HG03066 (cell line): Measurements from ENCODE around the gene BSN.

ENCODE experiments used
- ATAC-seq: cut with Tn5 transposase; IDR thresholded peaks from one replicate; pipeline ENCODE4 v1.9.1; 2021; ENCODE audit warnings: low read depth; ENCODE audit not compliant: unreplicated experiment

BSN gene

GRCh38 chr3:49553692-49554632 lies at the start of gene BSN:
Gene BSN, plus strand, starts transcription at chr3:49554477. Its CDS starts 126 bp downstream, at chr3:49554603.
- no peak for ATAC-seq

DNA sequence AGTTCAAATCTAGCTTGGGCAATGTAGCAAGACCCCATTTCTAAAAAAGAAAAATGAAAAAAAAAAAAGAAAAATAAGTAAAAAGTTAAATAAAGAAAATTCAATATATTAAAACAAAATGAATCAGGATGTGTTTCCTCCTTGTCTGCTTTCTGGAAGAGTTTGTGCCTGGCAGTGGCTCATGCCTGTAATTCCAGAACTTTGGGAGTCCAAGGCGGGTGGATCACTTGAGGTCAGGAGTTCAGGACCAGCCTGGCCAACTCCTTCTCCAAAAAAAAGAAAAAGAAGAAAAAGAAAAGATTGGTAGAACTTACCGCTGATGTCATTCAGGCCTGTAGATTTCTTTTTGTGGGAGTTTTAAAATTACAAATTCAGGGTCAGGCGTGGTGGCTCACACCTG lies 47.4 kb upstream of the BSN start:
- no peak for ATAC-seq

DNA sequence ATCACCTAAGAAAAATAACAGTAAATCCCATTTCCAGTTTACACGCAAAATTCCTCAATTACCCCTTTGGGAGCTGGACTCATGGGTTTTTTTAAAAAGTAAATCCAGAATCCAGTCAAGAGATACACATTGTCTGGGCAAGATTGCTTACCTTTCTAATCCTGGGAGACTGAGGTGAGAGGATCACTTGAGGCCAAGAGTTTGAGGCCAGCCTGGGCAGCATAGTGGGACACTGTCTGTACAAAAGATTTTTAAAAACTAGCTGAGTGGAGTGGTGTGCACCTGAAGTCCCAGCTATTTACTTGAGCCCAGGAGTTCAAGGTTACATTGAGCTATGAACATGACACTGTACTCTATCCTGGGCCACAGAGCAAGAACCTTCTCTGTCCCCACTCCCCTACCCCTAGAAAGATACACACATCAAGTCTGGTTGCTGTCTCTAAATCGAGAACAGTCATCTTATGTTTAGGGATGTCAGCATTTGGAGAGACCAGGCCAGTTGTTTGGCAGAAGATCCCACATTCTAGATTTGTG lies 45.2 kb upstream of the BSN start:
- no peak for ATAC-seq

DNA sequence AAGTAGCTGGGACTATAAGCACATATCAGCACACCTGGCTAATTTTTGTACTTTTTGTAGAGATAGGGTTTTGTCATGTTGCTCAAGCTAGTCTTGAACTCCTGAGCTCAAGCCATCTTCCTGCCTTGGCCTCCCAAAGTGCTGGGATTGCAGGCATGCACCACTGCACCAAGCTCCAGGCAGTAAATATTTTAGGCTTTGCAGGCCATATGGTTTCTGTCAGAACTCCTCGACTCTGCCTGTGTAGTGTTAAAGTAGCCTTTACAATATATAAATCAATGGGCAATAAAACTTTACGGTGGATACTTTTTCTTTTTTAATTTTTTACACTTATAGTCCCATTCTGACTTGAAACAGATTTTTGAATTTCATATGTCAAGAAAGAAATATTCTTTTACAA lies 42.6 kb upstream of the BSN start:
- ATAC-seq = no peak

GRCh38 chr3:49512781-49513355 lies 41.4 kb upstream of the BSN start:
- no peak for ATAC-seq

DNA sequence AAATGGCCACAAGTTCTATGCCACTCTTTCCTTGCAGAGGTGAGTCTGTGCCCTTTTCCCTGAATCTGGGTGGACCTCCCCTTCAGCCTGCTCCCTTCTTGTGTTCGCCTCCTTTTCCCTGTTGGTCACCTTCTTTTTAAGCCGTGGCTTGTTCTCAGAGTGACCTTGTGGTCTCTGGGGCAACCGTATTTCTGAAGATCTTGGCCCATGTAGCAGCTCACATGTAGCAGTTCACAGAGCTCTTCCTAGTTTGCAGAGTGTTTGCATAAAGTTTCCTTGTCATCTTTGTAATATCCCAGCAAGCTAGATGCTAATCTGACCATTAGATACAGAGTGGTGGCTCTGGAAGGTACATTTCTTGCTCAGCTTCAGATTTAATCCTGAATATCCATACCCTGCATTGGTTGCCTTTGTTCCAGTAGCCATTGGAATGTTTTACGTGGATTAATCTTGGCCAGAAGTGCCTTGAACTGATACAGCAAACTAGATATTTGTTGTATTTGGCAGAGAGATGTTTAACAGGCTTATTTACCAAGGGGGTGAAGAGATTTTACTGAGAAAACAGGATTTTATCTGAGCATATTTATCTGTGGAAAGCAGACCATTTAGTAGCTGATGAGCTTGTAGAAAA lies 40.7 kb upstream of the BSN start:
- ATAC-seq = no peak

DNA sequence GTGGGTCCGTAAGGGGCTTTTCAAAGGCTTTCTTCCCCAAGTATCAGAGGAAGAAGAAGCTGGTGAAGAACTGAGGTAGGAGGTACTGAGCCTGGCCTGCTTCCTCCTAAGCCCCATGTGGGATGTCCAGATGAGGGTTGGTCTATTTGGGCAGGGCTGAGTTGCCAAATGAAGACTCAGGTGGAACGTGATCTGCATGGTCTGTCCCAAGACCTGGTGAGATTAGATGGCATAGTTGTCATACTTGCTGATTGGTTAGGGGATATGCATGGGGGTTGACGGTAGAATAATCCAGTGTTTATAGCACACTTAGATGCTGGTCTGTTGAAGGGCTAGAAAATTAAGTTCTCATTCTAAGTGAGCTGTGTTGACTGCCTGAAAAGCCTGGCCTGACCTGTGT lies 36.3 kb upstream of the BSN start:
- no peak for ATAC-seq

GRCh38 chr3:49518441-49518840 lies 35.8 kb upstream of the BSN start:
- ATAC-seq = no peak

GRCh38 chr3:49519296-49519695 lies 35.0 kb upstream of the BSN start:
- ATAC-seq = no peak

- ATAC-seq = no peak
Observed at GRCh38 chr3:49519916-49520385, 34.3 kb upstream of the BSN start.

DNA sequence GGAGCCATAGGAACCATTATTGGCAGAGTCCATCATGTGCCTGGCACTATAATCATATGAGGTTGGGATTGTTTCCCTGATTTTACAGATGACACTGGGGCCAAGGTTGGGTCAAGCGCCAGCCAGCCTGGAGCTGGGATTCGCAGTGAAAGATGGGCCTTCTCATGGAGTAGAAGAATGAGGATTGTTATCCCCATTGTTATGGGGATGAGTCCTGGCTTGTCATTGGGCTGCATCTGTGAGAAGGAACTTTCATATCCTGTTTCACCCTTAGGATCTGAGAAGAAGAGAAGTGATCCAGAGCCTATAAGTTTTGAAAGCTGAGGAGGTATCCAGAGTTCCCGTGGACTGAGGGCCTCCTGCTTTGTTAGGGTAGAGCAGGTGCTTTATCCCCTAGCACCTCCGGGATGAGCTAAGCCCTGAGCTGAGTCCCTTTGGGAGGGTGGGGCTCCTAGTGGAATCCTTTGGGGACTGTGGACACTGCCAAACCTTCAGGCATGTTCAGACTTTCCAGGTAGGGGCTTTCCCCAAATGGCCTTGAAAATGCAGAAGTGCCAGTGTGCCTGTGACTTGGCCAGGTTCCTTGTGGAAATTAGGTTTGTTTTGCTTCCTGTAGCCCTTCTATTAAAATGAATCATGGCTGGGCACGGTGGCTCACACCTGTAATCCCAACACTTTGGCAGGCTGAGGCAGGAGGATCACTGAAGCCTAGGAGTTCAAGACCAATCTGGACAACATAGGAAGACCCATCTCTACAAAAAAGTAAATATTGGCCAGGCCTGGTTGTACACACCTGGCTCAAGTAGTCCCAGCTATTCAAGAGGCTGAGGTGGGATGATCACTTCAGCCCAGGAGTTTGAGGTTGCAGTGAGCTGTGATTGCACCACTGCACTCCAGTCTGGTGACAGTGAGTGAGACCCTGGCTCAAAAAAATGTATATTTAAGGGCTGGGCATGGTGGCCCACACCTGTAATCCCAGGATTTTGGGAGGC lies 30.2 kb upstream of the BSN start:
- ATAC-seq = no peak

GRCh38 chr3:49529567-49529966 lies 24.7 kb upstream of the BSN start:
- no peak for ATAC-seq

GRCh38 chr3:49530231-49530630 lies 24.0 kb upstream of the BSN start:
- no peak for ATAC-seq

- ATAC-seq = no peak
Observed at GRCh38 chr3:49530701-49531100, 23.6 kb upstream of the BSN start.

- no peak for ATAC-seq
Observed at GRCh38 chr3:49531218-49531617, 23.1 kb upstream of the BSN start.

GRCh38 chr3:49531715-49532114 lies 22.6 kb upstream of the BSN start:
- no peak for ATAC-seq

DNA sequence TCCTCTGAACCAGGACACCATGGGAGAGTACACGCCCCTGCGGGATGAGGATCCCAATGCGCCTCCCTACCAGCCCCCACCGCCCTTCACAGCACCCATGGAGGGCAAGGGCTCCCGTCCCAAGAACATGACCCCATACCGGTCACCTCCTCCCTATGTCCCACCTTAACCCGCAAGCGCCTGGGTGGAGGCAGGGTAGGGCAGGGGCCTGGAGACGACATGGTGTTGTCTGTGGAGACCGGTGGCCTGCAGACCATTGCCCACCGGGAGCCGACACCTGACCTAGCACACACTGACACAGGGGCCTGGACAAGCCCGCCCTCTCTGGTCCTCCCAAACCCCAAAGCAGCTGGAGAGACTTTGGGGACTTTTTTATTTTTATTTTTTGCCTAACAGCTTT lies 21.2 kb upstream of the BSN start:
- no peak for ATAC-seq

GRCh38 chr3:49533786-49534519 lies 20.3 kb upstream of the BSN start:
- ATAC-seq = no peak
